ENCODE measurements around the gene PEX7.

PEX7 gene

DNA sequence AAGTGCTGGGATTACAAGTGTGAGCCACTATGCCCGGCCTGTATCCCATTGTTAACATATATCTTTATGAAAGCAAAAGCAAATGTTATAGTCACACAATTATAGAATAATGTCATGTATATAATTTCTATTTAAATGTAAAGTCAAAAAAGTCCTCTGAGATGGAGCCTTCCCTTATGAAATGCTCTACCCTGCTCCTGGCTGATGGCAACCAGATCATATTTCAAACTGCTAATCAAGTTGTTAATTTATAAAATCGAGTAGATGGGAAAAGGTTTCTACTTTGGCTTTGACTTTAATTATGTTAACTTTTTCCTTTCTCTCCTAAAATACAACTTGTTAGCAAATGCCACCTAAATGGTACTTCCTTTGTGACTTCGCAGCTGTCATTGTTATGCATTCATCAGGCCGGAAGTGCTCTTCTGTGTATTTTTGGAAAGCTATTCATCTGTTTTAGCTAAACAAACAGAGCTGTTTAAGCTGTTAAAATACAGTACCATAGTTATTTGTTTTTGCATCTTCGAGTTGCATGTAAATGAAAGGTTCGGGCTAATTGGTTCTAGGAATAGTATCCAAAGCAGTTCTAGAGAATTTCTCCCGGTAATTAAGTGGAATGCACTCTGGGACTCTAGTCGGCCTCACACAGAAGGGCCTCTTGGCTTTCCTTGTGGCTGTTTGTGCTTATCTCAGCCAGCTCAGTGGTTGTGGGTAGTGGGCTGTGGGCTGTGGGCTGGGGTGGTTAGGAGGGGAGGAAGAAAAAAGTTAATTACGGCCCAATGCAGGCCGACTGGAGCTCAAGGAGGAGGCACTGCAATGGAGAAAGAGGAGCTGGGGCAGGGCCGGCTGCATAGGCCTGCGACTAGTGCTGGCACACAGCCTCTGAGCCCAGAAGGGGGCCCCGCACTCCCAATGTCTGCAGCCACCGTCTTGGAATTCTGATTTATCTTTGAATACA is 134.5 kb downstream of the PEX7 start:
- peak; percentile 63 for DNase-seq

- no peak for DNase-seq
Measured at GRCh38 chr6:136958168-136958567, 135.8 kb downstream of the PEX7 start.

- peak; percentile 41 for DNase-seq
Measured at GRCh38 chr6:136959471-136959891, 137.1 kb downstream of the PEX7 start.

GRCh38 chr6:136959935-136960334 is 137.5 kb downstream of the PEX7 start:
- peak; percentile 21 for DNase-seq

- peak; percentile 61 for DNase-seq
Measured at GRCh38 chr6:136960781-136961180, 138.4 kb downstream of the PEX7 start.

DNA sequence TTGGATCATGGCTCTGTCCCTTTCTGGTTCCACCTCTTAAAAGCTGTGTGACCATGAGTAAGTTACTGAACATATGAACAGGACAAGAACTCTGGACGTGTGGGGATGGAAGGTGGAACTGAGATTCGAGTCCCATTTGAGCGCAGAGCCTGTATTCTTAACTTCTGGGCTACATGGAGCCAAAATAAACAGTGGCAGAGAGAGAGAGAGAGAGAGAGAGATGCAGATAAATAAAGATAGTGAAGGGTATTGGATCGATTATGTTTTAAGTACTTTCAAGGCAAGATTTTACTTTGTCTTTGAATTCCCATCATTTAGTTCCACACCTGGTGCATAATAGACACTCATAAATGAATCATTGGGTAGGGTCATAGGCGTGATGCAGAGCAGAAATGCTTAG is 139.5 kb downstream of the PEX7 start:
- no peak for DNase-seq

GRCh38 chr6:136962661-136963060 is 140.3 kb downstream of the PEX7 start:
- peak; percentile 78 for DNase-seq

- DNase-seq, result no peak
Measured at GRCh38 chr6:136963259-136963658, 140.9 kb downstream of the PEX7 start.
